Caco-2 (cell line): ENCODE data around the gene PLEKHH2. TPM values are rescaled to one million over a fixed set of nuclear protein-coding genes. Genes with fewer than 3 reads are reported as not detected.

Experiments
- BruUV-seq: library from RNA; stranded (reverse); fragments of 400-500 nt; replicated peaks from 2 replicates; lab custom pipeline; 2021; lab: Mats Ljungman, UMichigan
- CTCF ChIA-PET: fragments of 300-600 bp; sonication (Branson Sonifier 250); formaldehyde crosslinking; loops from one replicate; lab custom pipeline; 2022; ENCODE audit warnings: antibody characterized with exemption; lab: Charles Lee
- POLR2A ChIA-PET: fragments of 300-600 bp; sonication (Branson Sonifier 250); formaldehyde crosslinking; loops from one replicate; lab custom pipeline; 2022; ENCODE audit warnings: antibody characterized with exemption; lab: Charles Lee
- DNase-seq, 2 experiments: peaks; one replicate each; pipeline versions ENCODE4 v3.0.0 to v3.0.0-alpha.2; 2020 to 2022
- H3K27me3 ChIP-seq: replicated peaks from 2 replicates; pipeline ENCODE4 v1.6.0; 2011; ENCODE audit warnings: low read length; ENCODE audit not compliant: control insufficient read depth, insufficient read depth
- H3K36me3 ChIP-seq: 2 replicates; pipeline ENCODE4 v1.5.1; 2011; ENCODE audit warnings: low read length; ENCODE audit not compliant: control insufficient read depth, insufficient read depth
- H3K4me1 ChIP-seq: fragments of 250-450 bp; sonication (Bioruptor Pico); 2 replicates; pipeline ENCODE4 v1.5.1; 2020; ENCODE audit warnings: mild to moderate bottlenecking
- H3K4me3 ChIP-seq: 2 replicates; pipeline ENCODE4 v1.5.1; 2011; ENCODE audit warnings: low read depth, mild to moderate bottlenecking, control low read depth, low read length
- H3K9me3 ChIP-seq: fragments of 250-450 bp; sonication (Bioruptor Pico); 2 replicates; pipeline ENCODE4 v1.5.1; 2020; ENCODE audit warnings: mild to moderate bottlenecking, moderate library complexity
- H3K27ac Mint-ChIP-seq: one replicate; pipeline ENCODE4 v1.8.0; 2022; ENCODE audit warnings: mixed read lengths; ENCODE audit not compliant: unreplicated experiment
- H3K27me3 Mint-ChIP-seq: one replicate; pipeline ENCODE4 v1.8.0; 2022; ENCODE audit warnings: mixed read lengths; ENCODE audit not compliant: insufficient read depth, unreplicated experiment
- H3K36me3 Mint-ChIP-seq: one replicate; pipeline ENCODE4 v1.8.0; 2022; ENCODE audit warnings: mild to moderate bottlenecking, mixed read lengths; ENCODE audit not compliant: insufficient read depth, unreplicated experiment
- H3K4me1 Mint-ChIP-seq: one replicate; pipeline ENCODE4 v1.8.0; 2022; ENCODE audit warnings: low read depth, mixed read lengths; ENCODE audit not compliant: unreplicated experiment
- H3K4me3 Mint-ChIP-seq: one replicate; pipeline ENCODE4 v1.8.0; 2022; ENCODE audit warnings: mild to moderate bottlenecking, moderate library complexity, mixed read lengths; ENCODE audit not compliant: unreplicated experiment
- H3K9me3 Mint-ChIP-seq: one replicate; pipeline ENCODE4 v1.8.0; 2022; ENCODE audit warnings: mixed read lengths; ENCODE audit not compliant: unreplicated experiment
- CTCF ChIP-seq, 2 experiments: fragments of 200-600 bp in 1 of 2; IDR thresholded peaks; 1 replicate in 1 of 2; 2 replicates in 1 of 2; pipeline versions ENCODE4 v1.5.1 to v1.8.0; 2011 to 2022; ENCODE audit warnings: antibody characterized with exemption in 1 of 2, control low read depth in 1 of 2, inconsistent platforms in 1 of 2, low read depth in 1 of 2, low read length in 1 of 2, mild to moderate bottlenecking in 1 of 2, moderate library complexity in 1 of 2; ENCODE audit not compliant: insufficient read depth in 1 of 2, severe bottlenecking in 1 of 2, unreplicated experiment in 1 of 2
- intact Hi-C: fragments of 100-400 bp; cut with micrococcal nuclease; formaldehyde crosslinking; loops from one replicate; pipeline ENCODE4 v1.10.0; 2022; ENCODE audit not compliant: unreplicated experiment
- total RNA-seq: library from RNA; stranded (reverse); gene quantifications from 2 replicates; pipeline ENCODE4 v1.2.3, GENCODE V29; 2022

PLEKHH2 gene
- total RNA-seq, 1 experiment from 2014 or later, result 1.5 TPM

- no peak for DNase-seq
- no peaks in the 10 kb centered on the region for H3K9me3 Mint-ChIP-seq
- Histone ChIP-seq H3K9me3 (no peaks in the 10 kb centered on the region), H3K36me3 (no peaks in the 10 kb centered on the region), H3K4me1 (no peaks in the 10 kb centered on the region), H3K4me3 (no peak overlapping the region), H3K27me3 (no peaks in the 10 kb centered on the region)
- BruUV-seq, result no TSS peak
- no peak overlapping the region for H3K4me3 Mint-ChIP-seq
- peaks cover 12% of the 10 kb centered on the region for H3K4me1 Mint-ChIP-seq
- H3K27me3 Mint-ChIP-seq, result no peaks in the 10 kb centered on the region
- intact Hi-C loops, result no loop called here
- no peak for TF ChIP-seq CTCF (IDR thresholded peaks at IDR 0.05; ENCODE audit: insufficient read depth in 1 of 2, low read depth in 1 of 2, low read length in 1 of 2, severe bottlenecking in 1 of 2, unreplicated experiment in 1 of 2)
- no peaks in the 10 kb centered on the region for H3K36me3 Mint-ChIP-seq
- H3K27ac Mint-ChIP-seq, result no peak overlapping the region
- ChIA-PET CTCF (no interaction called here), POLR2A (no interaction called here)
These were observed 122.1 kb downstream of the PLEKHH2 start for GRCh38 chr2:43759195-43759594.

GRCh38 chr2:43762286-43762685 is 125.2 kb downstream of the PLEKHH2 start:
- Mint-ChIP-seq H3K4me1 (peaks cover 12% of the 10 kb centered on the region), H3K27ac (no peak overlapping the region), H3K4me3 (no peak overlapping the region), H3K36me3 (no peaks in the 10 kb centered on the region), H3K9me3 (no peaks in the 10 kb centered on the region), H3K27me3 (no peaks in the 10 kb centered on the region)
- CTCF ChIA-PET, result no interaction called here
- H3K4me3 ChIP-seq, result no peak overlapping the region
- no peaks in the 10 kb centered on the region for H3K36me3 ChIP-seq
- no peak for DNase-seq
- no peaks in the 10 kb centered on the region for H3K9me3 ChIP-seq
- H3K4me1 ChIP-seq, result no peaks in the 10 kb centered on the region
- POLR2A ChIA-PET, result no interaction called here
- intact Hi-C loops, result no loop called here
- no TSS peak for BruUV-seq
- no peaks in the 10 kb centered on the region for H3K27me3 ChIP-seq
- TF ChIP-seq CTCF (IDR thresholded peaks at IDR 0.05; ENCODE audit: insufficient read depth in 1 of 2, low read depth in 1 of 2, low read length in 1 of 2, severe bottlenecking in 1 of 2, unreplicated experiment in 1 of 2), result no peak

GRCh38 chr2:43763091-43763490 is 126.0 kb downstream of the PLEKHH2 start:
- no TSS peak for BruUV-seq
- Mint-ChIP-seq H3K4me3 (no peak overlapping the region), H3K36me3 (no peaks in the 10 kb centered on the region), H3K27ac (no peak overlapping the region), H3K27me3 (no peaks in the 10 kb centered on the region), H3K9me3 (no peaks in the 10 kb centered on the region), H3K4me1 (peaks cover 12% of the 10 kb centered on the region)
- H3K27me3 ChIP-seq, result no peaks in the 10 kb centered on the region
- POLR2A ChIA-PET, result no interaction called here
- H3K4me3 ChIP-seq, result no peak overlapping the region
- CTCF ChIA-PET, result no interaction called here
- intact Hi-C loops, result no loop called here
- TF ChIP-seq CTCF (IDR thresholded peaks at IDR 0.05; ENCODE audit: insufficient read depth in 1 of 2, low read depth in 1 of 2, low read length in 1 of 2, severe bottlenecking in 1 of 2, unreplicated experiment in 1 of 2), result no peak
- H3K4me1 ChIP-seq, result no peaks in the 10 kb centered on the region
- DNase-seq, result no peak
- H3K36me3 ChIP-seq, result no peaks in the 10 kb centered on the region
- no peaks in the 10 kb centered on the region for H3K9me3 ChIP-seq
